MM.1S (cell line): ENCODE data around the gene FYN.

ENCODE experiments used
- EZH2phosphoT487 ChIP-seq: fragments of 300-600 bp; sonication (generic); IDR thresholded peaks from 2 replicates; pipeline ENCODE4 v1.6.1; 2018; ENCODE audit warnings: antibody characterized with exemption, low read length
- TF ChIP-seq, protein P1 (sequence below): fragments of 300-600 bp; sonication (generic); IDR thresholded peaks from 2 replicates; pipeline ENCODE4 v1.5.1; 2016; ENCODE audit warnings: antibody characterized with exemption, low read length, mixed read lengths

DNA sequence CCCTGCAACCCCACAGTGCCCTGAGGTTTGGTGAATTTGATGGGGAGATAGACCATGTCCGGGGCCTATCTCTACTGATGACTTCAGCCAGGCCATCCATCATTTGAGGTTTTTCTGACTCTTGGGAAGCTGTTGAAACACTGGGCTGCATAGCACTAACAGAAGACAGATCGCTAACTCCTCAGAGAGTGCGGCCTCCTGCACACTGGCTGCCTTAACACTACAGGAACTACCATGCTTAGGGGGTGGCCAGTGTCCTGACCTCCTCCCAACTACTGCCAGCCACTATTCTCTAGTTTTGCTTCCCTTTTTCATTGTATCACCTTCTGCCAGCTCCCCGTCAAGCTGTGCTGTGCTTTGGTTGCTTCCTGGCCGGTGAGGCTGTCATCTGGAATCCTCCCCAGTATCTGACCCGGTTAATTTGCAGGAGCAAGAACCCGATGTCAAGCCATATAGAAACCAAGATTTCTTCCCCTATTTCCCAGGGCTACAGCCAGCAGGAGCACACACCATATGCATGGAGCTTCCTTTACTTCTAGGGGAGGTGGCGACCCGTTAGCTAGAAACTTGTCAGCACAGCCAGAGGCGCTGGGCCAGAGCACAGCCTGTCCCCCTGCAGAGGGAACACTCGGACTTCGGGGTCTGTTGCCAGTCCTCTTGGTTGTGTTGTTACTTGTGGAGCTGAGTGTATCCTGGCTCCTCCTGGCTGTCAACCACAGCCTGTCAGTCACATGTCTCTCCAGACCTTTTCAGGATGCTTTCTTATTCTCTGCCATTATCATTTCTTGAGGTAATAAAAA lies 210.3 kb downstream of the FYN start:
- TF ChIP-seq, protein P1, sequence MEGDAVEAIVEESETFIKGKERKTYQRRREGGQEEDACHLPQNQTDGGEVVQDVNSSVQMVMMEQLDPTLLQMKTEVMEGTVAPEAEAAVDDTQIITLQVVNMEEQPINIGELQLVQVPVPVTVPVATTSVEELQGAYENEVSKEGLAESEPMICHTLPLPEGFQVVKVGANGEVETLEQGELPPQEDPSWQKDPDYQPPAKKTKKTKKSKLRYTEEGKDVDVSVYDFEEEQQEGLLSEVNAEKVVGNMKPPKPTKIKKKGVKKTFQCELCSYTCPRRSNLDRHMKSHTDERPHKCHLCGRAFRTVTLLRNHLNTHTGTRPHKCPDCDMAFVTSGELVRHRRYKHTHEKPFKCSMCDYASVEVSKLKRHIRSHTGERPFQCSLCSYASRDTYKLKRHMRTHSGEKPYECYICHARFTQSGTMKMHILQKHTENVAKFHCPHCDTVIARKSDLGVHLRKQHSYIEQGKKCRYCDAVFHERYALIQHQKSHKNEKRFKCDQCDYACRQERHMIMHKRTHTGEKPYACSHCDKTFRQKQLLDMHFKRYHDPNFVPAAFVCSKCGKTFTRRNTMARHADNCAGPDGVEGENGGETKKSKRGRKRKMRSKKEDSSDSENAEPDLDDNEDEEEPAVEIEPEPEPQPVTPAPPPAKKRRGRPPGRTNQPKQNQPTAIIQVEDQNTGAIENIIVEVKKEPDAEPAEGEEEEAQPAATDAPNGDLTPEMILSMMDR, result no peak
- TF ChIP-seq EZH2phosphoT487, result no peak
